Astrocyte (in vitro differentiated cells and primary cell): Measurements from ENCODE around the gene KRI1. TPM values are rescaled to one million over a fixed set of nuclear protein-coding genes. Genes with fewer than 3 reads are reported as not detected.

Experiments used
- DNase-seq: peaks from one replicate; pipeline ENCODE4 v3.0.0-alpha.2; 2010; ENCODE audit warnings: low read depth
- FAIRE-seq: peaks from 2 replicates; lab custom pipeline; 2011; peaks lifted over from hg19 to GRCh38; lab: Jason Lieb, UNC
- H2AFZ ChIP-seq: 2 replicates; pipeline ENCODE4 v1.6.0; 2012; ENCODE audit warnings: low read depth, low read length, inconsistent platforms
- H3K27ac ChIP-seq: 2 replicates; pipeline ENCODE4 v1.5.1; 2011; ENCODE audit warnings: low read depth, low read length, inconsistent platforms
- H3K27me3 ChIP-seq: 2 replicates; pipeline ENCODE4 v1.6.0; 2011; ENCODE audit warnings: low read length, inconsistent platforms; ENCODE audit not compliant: insufficient read depth
- H3K36me3 ChIP-seq: 2 replicates; pipeline ENCODE4 v1.5.1; 2011; ENCODE audit warnings: low read length, inconsistent platforms; ENCODE audit not compliant: insufficient read depth
- H3K4me1 ChIP-seq: 2 replicates; pipeline ENCODE4 v1.5.1; 2011; ENCODE audit warnings: low read length, inconsistent platforms; ENCODE audit not compliant: insufficient read depth
- H3K4me2 ChIP-seq: 2 replicates; pipeline ENCODE4 v1.6.0; 2012; ENCODE audit warnings: low read length, inconsistent platforms
- H3K4me3 ChIP-seq: 2 replicates; pipeline ENCODE4 v1.5.1; 2011; ENCODE audit warnings: low read depth, mild to moderate bottlenecking, low read length, inconsistent platforms; ENCODE audit not compliant: insufficient read depth
- H3K79me2 ChIP-seq: 2 replicates; pipeline ENCODE4 v1.6.0; 2012; ENCODE audit warnings: mild to moderate bottlenecking, low read length, inconsistent platforms; ENCODE audit not compliant: insufficient read depth
- H3K9ac ChIP-seq: 2 replicates; pipeline ENCODE4 v1.6.0; 2012; ENCODE audit warnings: mild to moderate bottlenecking, low read length, inconsistent platforms
- H3K9me3 ChIP-seq: 2 replicates; pipeline ENCODE4 v1.5.1; 2012; ENCODE audit warnings: low read depth, mild to moderate bottlenecking, low read length, inconsistent platforms; ENCODE audit not compliant: insufficient read depth
- H4K20me1 ChIP-seq: 2 replicates; pipeline ENCODE4 v1.6.0; 2012; ENCODE audit warnings: low read length, inconsistent platforms; ENCODE audit not compliant: insufficient read depth
- H3K27ac Mint-ChIP-seq: one replicate; pipeline ENCODE4 v1.8.0; 2021; ENCODE audit warnings: mild to moderate bottlenecking, mixed read lengths; ENCODE audit not compliant: unreplicated experiment
- H3K27me3 Mint-ChIP-seq: one replicate; pipeline ENCODE4 v1.8.0; 2021; ENCODE audit warnings: low read depth, mixed read lengths; ENCODE audit not compliant: unreplicated experiment
- H3K36me3 Mint-ChIP-seq: one replicate; pipeline ENCODE4 v1.8.0; 2021; ENCODE audit warnings: low read depth, mixed read lengths; ENCODE audit not compliant: unreplicated experiment
- H3K4me1 Mint-ChIP-seq: one replicate; pipeline ENCODE4 v1.8.0; 2021; ENCODE audit warnings: low read depth, mixed read lengths; ENCODE audit not compliant: unreplicated experiment
- H3K4me3 Mint-ChIP-seq: one replicate; pipeline ENCODE4 v1.8.0; 2021; ENCODE audit warnings: mild to moderate bottlenecking, moderate library complexity, mixed read lengths; ENCODE audit not compliant: unreplicated experiment
- H3K9me3 Mint-ChIP-seq: one replicate; pipeline ENCODE4 v1.8.0; 2021; ENCODE audit warnings: mild to moderate bottlenecking, mixed read lengths; ENCODE audit not compliant: unreplicated experiment
- CTCF ChIP-seq: IDR thresholded peaks from 2 replicates; pipeline ENCODE4 v1.5.1; 2011; ENCODE audit warnings: low read depth, mild to moderate bottlenecking, inconsistent platforms, low read length, moderate library complexity; ENCODE audit not compliant: insufficient read depth
- EZH2 ChIP-seq: IDR thresholded peaks from 2 replicates; pipeline ENCODE4 v1.6.1; 2012; ENCODE audit warnings: mild to moderate bottlenecking, low read length, inconsistent platforms; ENCODE audit not compliant: insufficient read depth
- total RNA-seq: library from RNA; stranded (reverse); gene quantifications from 2 replicates; pipeline ENCODE4 v1.2.1, GENCODE V29; 2021

KRI1 gene
- total RNA-seq, 1 donor from 2014 or later, result 14.1 TPM

- TF ChIP-seq EZH2, result no peak
- no peak for TF ChIP-seq CTCF
- Histone ChIP-seq H3K27me3 (no peaks in the 10 kb centered on the region), H3K9me3 (no peaks in the 10 kb centered on the region), H3K4me2 (no peak overlapping the region), H3K27ac (no peak overlapping the region), H3K9ac (no peak overlapping the region), H2AFZ (no peak overlapping the region), H3K4me1 (no peaks in the 10 kb centered on the region), H3K36me3 (no peaks in the 10 kb centered on the region), H3K4me3 (no peak overlapping the region), H4K20me1 (no peaks in the 10 kb centered on the region), H3K79me2 (no peaks in the 10 kb centered on the region)
- Mint-ChIP-seq H3K4me3 (peak overlapping the region; percentile 56), H3K36me3 (no peaks in the 10 kb centered on the region), H3K9me3 (no peaks in the 10 kb centered on the region), H3K27me3 (peaks cover 12% of the 10 kb centered on the region), H3K4me1 (no peaks in the 10 kb centered on the region), H3K27ac (no peak overlapping the region)
- no peak for FAIRE-seq
- DNase-seq, result no peak
Measured at GRCh38 chr19:10593820-10594637, 28.2 kb upstream of the KRI1 start.

- TF ChIP-seq CTCF (no peak), EZH2 (no peak)
- H3K4me1 Mint-ChIP-seq, result no peaks in the 10 kb centered on the region
- Histone ChIP-seq H4K20me1 (no peaks in the 10 kb centered on the region), H3K27me3 (no peaks in the 10 kb centered on the region), H3K79me2 (no peaks in the 10 kb centered on the region), H3K9ac (no peak overlapping the region), H2AFZ (no peak overlapping the region), H3K36me3 (no peaks in the 10 kb centered on the region), H3K4me3 (no peak overlapping the region), H3K27ac (no peak overlapping the region), H3K4me1 (no peaks in the 10 kb centered on the region), H3K9me3 (no peaks in the 10 kb centered on the region), H3K4me2 (no peak overlapping the region)
- H3K36me3 Mint-ChIP-seq, result no peaks in the 10 kb centered on the region
- H3K27ac Mint-ChIP-seq, result no peak overlapping the region
- DNase-seq (no peak), FAIRE-seq (no peak)
- H3K4me3 Mint-ChIP-seq, result no peak overlapping the region
- H3K9me3 Mint-ChIP-seq, result no peaks in the 10 kb centered on the region
- H3K27me3 Mint-ChIP-seq, result peaks cover 6% of the 10 kb centered on the region
Measured at GRCh38 chr19:10593148-10593547, 27.3 kb upstream of the KRI1 start.

- H3K36me3 Mint-ChIP-seq, result no peaks in the 10 kb centered on the region
- no peaks in the 10 kb centered on the region for H3K4me1 Mint-ChIP-seq
- H2AFZ ChIP-seq, result no peak overlapping the region
- no peak overlapping the region for H3K27ac Mint-ChIP-seq
- TF ChIP-seq EZH2 (no peak), CTCF (no peak)
- H4K20me1 ChIP-seq, result no peaks in the 10 kb centered on the region
- no peaks in the 10 kb centered on the region for H3K79me2 ChIP-seq
- H3K4me1 ChIP-seq, result no peaks in the 10 kb centered on the region
- no peak overlapping the region for H3K4me3 Mint-ChIP-seq
- no peak overlapping the region for H3K27ac ChIP-seq
- FAIRE-seq (no peak), DNase-seq (no peak)
- no peaks in the 10 kb centered on the region for H3K9me3 Mint-ChIP-seq
- H3K36me3 ChIP-seq, result no peaks in the 10 kb centered on the region
- peaks cover 17% of the 10 kb centered on the region for H3K27me3 ChIP-seq
- H3K9me3 ChIP-seq, result no peaks in the 10 kb centered on the region
- H3K4me2 ChIP-seq, result no peak overlapping the region
- no peak overlapping the region for H3K9ac ChIP-seq
- H3K4me3 ChIP-seq, result no peak overlapping the region
- peaks cover 17% of the 10 kb centered on the region for H3K27me3 Mint-ChIP-seq
Measured at GRCh38 chr19:10587839-10588150, 22.0 kb upstream of the KRI1 start.
